Measurements from ENCODE around the gene RPAP2. TPM values are rescaled to one million over a fixed set of nuclear protein-coding genes. Genes with fewer than 3 reads are reported as not detected.

Gene RPAP2
- total and polyA plus RNA-seq, 7 experiments from 2014 or later = 21.3 to 50.7 (median 29.6) TPM

DNA sequence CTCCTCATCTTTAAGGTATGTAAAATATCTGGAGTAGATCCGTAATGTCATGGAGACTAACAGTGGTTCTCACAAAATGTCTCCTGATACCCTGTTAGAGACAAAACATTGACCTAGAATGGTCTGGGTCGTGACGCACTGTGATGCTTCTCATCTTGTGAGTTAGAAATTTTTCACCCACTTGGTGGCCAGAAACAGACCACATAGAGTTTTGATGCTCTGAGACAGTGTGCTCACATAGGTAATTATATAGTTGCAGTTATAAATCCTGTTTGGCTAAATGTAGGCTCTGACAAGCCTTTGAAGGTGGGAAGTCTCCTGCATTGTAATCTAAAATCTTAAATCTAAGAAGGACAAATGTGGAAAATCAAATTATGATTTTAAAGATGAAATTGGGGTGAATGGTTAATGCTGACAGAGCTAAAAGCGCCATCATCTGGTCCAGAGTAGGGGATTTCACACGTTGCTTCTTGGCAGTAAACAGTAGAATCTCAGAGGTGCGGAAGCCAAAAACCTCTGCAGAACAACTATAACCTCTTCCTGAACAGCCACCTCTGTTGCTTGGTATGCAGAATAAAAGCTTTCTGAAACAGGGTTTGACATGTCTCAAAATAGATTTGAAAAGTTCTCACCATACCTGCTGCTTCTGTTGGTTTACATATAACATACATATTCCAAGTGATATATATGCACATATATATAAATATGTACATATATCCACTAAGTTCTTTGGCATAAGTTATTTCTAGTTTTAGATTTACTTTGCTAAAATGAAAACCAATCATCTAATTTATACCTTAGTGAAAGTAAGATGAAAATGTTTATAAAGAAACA, 17.1 kb downstream of the RPAP2 start:
- POLR2A ChIA-PET = interaction anchor here (0.9 to 1.3 kb wide), 4 partner anchors 10 to 269 kb away, joined by 3 to 6 read pairs (median 4); no protein-coding TSS in a partner anchor
- CTCF ChIA-PET = interaction anchor here (0.5 to 1.9 kb wide), 6 partner anchors 17 to 721 kb away, joined by 3 to 5 read pairs (median 3); partner anchors contain the start of genes GLMN and RPAP2
- Mint-ChIP-seq H3K4me1 (peaks cover 39 to 75% (median 71%) of the 10 kb centered on the region in 7 donors), H3K36me3 (peaks cover 0 to 43% (median 5%) of the 10 kb centered on the region in 5 donors), H3K4me3 (peak overlapping the region; percentile 10 to 71 (median 56)), H3K27ac (peak overlapping the region; percentile 74 to 96 (median 89)), H3K9me3 (peaks cover 0 to 6% (median 0%) of the 10 kb centered on the region in 11 donors), H3K27me3 (no peaks in the 10 kb centered on the region)
- Histone ChIP-seq H3K27me3 (ENCODE audit: control insufficient read depth in 2 of 2, insufficient read depth in 2 of 2, low read length in 2 of 2) (no peaks in the 10 kb centered on the region), H3K9me3 (ENCODE audit: control insufficient read depth in 2 of 3, low read length in 3 of 3) (no peaks in the 10 kb centered on the region), H3K4me1 (ENCODE audit: control insufficient read depth in 2 of 2, insufficient read depth in 2 of 2, low read length in 2 of 2) (peaks cover 47 to 58% of the 10 kb centered on the region in 2 donors), H3K27ac (ENCODE audit: low read depth, low read length) (peak overlapping the region; percentile 46), H3K4me3 (ENCODE audit: low read length) (no peak overlapping the region), H3K36me3 (ENCODE audit: control insufficient read depth in 2 of 3, insufficient read depth in 3 of 3, low read length in 3 of 3) (no peaks in the 10 kb centered on the region)
- intact Hi-C loops (cut with micrococcal nuclease) = loop anchor here (1.0 to 10.0 kb wide), 10 partner anchors 8 to 649 kb away; partner anchors contain the start of genes DIPK1A (in 1 of the 2), GFI1 (in 1 of the 2), GLMN (in 1 of the 2) and RPL5 (in 1 of the 2)
- peak; percentile 93 for ATAC-seq
- peak in 8 of 9 donors; percentile 34 to 66 (median 50) for DNase-seq

DNA sequence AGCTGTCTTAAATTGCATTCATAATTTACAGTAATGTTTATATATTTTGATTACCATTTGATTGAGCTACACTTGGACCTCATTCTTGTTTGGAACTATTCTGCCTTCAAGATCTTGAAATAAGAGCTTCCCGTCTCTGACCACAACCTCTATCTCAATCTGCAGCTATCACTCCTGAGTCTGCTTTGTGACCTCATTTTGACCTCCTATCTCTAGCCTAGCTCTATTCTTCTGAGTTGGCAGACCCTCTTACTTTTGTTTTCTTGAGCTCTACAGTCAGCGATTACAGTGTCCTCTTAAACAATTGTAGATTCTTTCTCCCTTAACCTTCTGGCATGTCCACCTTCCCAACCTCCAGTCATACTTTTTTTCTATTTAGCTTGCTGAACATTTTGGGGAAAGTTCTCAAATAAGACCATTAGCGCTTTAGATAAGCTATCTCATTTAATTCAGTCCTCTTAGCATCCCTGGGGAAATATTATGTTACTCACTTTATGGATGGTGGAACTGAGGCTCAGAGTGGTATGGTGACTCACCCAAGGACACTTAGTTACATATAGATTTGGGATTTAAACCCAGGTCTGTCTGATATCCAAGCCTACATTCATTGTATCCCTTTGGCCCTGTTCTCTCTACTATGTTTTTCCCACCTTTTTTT, 19.1 kb downstream of the RPAP2 start:
- intact Hi-C loops (cut with micrococcal nuclease) = loop anchor here (2.0 to 10.0 kb wide), 4 partner anchors 49 to 647 kb away; partner anchors contain the start of genes DIPK1A (in 1 of the 2) and RPL5 (in 1 of the 2)
- ATAC-seq (peak; percentile 46), DNase-seq (peak in 3 of 9 donors; percentile 7 to 27 (median 8))
- ChIA-PET POLR2A (interaction anchor here (0.7 to 2.4 kb wide), 6 partner anchors 7 to 651 kb away, joined by 3 to 14 read pairs (median 4); partner anchors contain the start of genes GLMN and RPAP2), CTCF (interaction anchor here (0.6 to 2.4 kb wide), 5 partner anchors 8 to 286 kb away, joined by 3 to 8 read pairs (median 3); no protein-coding TSS in a partner anchor)
- Histone ChIP-seq H3K27me3 (ENCODE audit: control insufficient read depth in 2 of 2, insufficient read depth in 2 of 2, low read length in 2 of 2) (no peaks in the 10 kb centered on the region), H3K36me3 (ENCODE audit: control insufficient read depth in 2 of 3, insufficient read depth in 3 of 3, low read length in 3 of 3) (no peaks in the 10 kb centered on the region), H3K4me1 (ENCODE audit: control insufficient read depth in 2 of 2, insufficient read depth in 2 of 2, low read length in 2 of 2) (peaks cover 40 to 55% of the 10 kb centered on the region in 2 donors), H3K4me3 (ENCODE audit: low read length) (no peak overlapping the region), H3K9me3 (ENCODE audit: control insufficient read depth in 2 of 3, low read length in 3 of 3) (no peaks in the 10 kb centered on the region), H3K27ac (ENCODE audit: low read depth, low read length) (no peak overlapping the region)
- Mint-ChIP-seq H3K9me3 (peaks cover 0 to 6% (median 0%) of the 10 kb centered on the region in 11 donors), H3K36me3 (peaks cover 0 to 37% (median 8%) of the 10 kb centered on the region in 5 donors), H3K4me3 (peak overlapping the region; percentile 16 to 83 (median 65)), H3K27ac (peak overlapping the region; percentile 61 to 96 (median 78)), H3K4me1 (peaks cover 35 to 64% (median 62%) of the 10 kb centered on the region in 7 donors), H3K27me3 (no peaks in the 10 kb centered on the region)

DNA sequence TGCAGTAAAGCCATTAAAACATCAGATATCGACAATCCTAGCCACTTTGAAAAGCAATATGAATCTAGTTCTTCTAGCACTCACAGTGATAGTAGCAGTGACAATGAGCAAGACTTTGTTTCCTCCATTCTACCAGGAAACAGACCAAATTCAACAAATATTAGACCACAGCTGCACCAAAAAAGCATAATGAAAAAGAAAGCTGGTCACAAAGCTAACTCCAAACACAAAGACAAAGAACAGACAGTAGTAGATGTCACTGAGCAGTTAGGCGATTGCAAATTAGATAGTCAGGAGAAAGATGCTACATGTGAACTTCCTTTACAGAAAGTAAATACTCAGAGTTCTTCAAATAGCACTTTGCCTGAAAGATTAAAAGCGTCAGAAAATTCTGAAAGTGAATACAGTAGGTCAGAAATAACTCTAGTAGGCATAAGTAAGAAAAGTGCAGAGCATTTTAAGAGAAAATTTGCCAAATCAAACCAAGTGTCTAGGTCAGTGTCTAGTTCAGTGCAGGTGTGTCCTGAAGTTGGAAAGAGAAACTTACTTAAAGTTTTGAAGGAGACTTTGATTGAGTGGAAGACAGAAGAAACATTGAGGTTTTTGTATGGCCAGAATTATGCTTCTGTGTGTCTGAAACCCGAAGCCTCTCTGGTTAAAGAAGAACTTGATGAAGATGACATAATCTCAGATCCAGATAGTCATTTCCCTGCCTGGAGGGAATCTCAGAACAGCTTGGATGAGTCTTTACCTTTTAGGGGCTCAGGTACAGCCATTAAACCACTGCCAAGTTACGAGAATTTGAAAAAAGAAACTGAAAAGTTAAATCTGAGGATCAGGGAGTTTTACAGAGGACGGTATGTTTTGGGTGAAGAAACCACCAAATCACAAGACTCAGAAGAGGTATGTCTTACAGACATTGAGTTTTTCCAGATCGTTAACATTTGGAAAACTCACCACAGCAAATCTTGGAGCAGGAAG, 24.9 kb downstream of the RPAP2 start:
- intact Hi-C loops (cut with micrococcal nuclease) = loop anchor here in 1 of 2 donors (1.0 kb wide), 1 partner anchor 7 kb away; no protein-coding TSS in a partner anchor
- ChIA-PET POLR2A (no interaction called here), CTCF (interaction anchor here (0.6 kb wide), 2 partner anchors 32 to 203 kb away, joined by 3 read pairs; no protein-coding TSS in a partner anchor)
- Histone ChIP-seq H3K36me3 (ENCODE audit: control insufficient read depth in 2 of 3, insufficient read depth in 3 of 3, low read length in 3 of 3) (peaks cover 0 to 22% (median 4%) of the 10 kb centered on the region in 3 experiments), H3K27me3 (ENCODE audit: control insufficient read depth in 2 of 2, insufficient read depth in 2 of 2, low read length in 2 of 2) (no peaks in the 10 kb centered on the region), H3K9me3 (ENCODE audit: control insufficient read depth in 2 of 3, low read length in 3 of 3) (peaks cover 0 to 11% (median 0%) of the 10 kb centered on the region in 3 experiments), H3K4me1 (ENCODE audit: control insufficient read depth in 2 of 2, insufficient read depth in 2 of 2, low read length in 2 of 2) (peaks cover 5 to 7% of the 10 kb centered on the region in 2 donors), H3K27ac (ENCODE audit: low read depth, low read length) (no peak overlapping the region), H3K4me3 (ENCODE audit: low read length) (no peak overlapping the region)
- Mint-ChIP-seq H3K36me3 (peaks cover 15 to 69% (median 60%) of the 10 kb centered on the region in 5 donors), H3K4me3 (peak overlapping the region in 1 of 10 donors; percentile 77), H3K27me3 (no peaks in the 10 kb centered on the region), H3K4me1 (peaks cover 8 to 42% (median 10%) of the 10 kb centered on the region in 7 donors), H3K27ac (peak overlapping the region in 6 of 9 donors; percentile 36 to 94 (median 63)), H3K9me3 (peaks cover 3 to 32% (median 17%) of the 10 kb centered on the region in 11 donors)
- DNase-seq = no peak
- ATAC-seq = no peak

DNA sequence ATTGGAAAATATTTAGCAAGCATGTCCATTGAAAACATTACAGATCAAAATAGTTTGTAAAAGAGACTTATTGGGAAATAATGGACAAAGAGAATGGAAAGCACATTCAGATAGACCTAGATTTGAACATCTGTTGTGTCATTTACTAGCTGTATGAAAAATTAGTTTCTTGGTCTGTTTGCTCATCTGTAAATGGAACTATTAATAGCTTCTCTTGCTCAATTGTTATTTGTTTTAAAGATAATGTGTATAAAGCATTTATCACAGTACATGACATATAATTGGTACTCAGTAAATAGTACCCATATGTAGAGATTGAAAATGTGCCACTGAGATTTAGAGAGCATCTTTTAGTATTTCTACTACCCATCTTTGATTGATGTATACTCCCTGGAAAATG, 25.9 kb downstream of the RPAP2 start:
- H3K27me3 Mint-ChIP-seq = no peaks in the 10 kb centered on the region
- H3K9me3 ChIP-seq (ENCODE audit: control insufficient read depth in 2 of 3, low read length in 3 of 3) = peaks cover 0 to 11% (median 0%) of the 10 kb centered on the region in 3 experiments
- H3K27me3 ChIP-seq (ENCODE audit: control insufficient read depth in 2 of 2, insufficient read depth in 2 of 2, low read length in 2 of 2) = no peaks in the 10 kb centered on the region
- peaks cover 0 to 25% (median 4%) of the 10 kb centered on the region in 3 experiments for H3K36me3 ChIP-seq (ENCODE audit: control insufficient read depth in 2 of 3, insufficient read depth in 3 of 3, low read length in 3 of 3)
- H3K36me3 Mint-ChIP-seq = peaks cover 18 to 75% (median 69%) of the 10 kb centered on the region in 5 donors
- ATAC-seq (no peak), DNase-seq (no peak)
- H3K27ac Mint-ChIP-seq = peak overlapping the region in 3 of 9 donors; percentile 37 to 94 (median 44)
- H3K4me3 ChIP-seq (ENCODE audit: low read length) = no peak overlapping the region
- no peaks in the 10 kb centered on the region for H3K4me1 ChIP-seq (ENCODE audit: control insufficient read depth in 2 of 2, insufficient read depth in 2 of 2, low read length in 2 of 2)
- peaks cover 6 to 35% (median 18%) of the 10 kb centered on the region in 11 donors for H3K9me3 Mint-ChIP-seq
- intact Hi-C loops (cut with micrococcal nuclease) = loop anchor here in 1 of 2 donors (1.0 kb wide), 1 partner anchor 8 kb away; no protein-coding TSS in a partner anchor
- peak overlapping the region in 1 of 10 donors; percentile 77 for H3K4me3 Mint-ChIP-seq
- CTCF ChIA-PET = interaction anchor here (0.6 kb wide), 1 partner anchor 534 kb away, joined by 3 read pairs; no protein-coding TSS in a partner anchor
- peaks cover 0 to 33% (median 4%) of the 10 kb centered on the region in 7 donors for H3K4me1 Mint-ChIP-seq
- no peak overlapping the region for H3K27ac ChIP-seq (ENCODE audit: low read depth, low read length)
- POLR2A ChIA-PET = no interaction called here

DNA sequence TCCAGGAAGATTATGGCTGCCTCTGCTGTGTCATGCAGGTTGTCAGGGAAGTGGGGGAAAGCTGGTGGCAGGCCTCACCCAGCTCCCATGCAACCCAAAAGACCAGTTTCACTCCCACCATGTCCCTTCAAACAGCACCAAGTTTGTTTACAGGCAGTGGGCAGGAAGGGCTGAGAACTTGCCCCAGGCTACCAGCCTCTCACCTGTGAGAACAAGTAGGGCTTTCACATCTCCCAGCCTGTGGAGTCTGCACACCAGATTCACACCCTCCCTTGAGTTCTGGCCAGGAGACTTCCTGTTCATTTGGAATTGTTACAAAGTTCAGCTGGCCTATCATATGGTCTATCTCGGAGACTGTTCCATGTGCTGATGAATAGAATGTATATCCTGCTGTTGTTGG, 27.8 kb downstream of the RPAP2 start:
- Mint-ChIP-seq H3K9me3 (peaks cover 6 to 35% (median 18%) of the 10 kb centered on the region in 11 donors), H3K36me3 (peaks cover 18 to 81% (median 76%) of the 10 kb centered on the region in 5 donors), H3K27me3 (no peaks in the 10 kb centered on the region), H3K4me3 (no peak overlapping the region), H3K27ac (peak overlapping the region in 1 of 9 donors; percentile 19), H3K4me1 (peaks cover 8 to 33% (median 12%) of the 10 kb centered on the region in 7 donors)
- no peak for ATAC-seq
- Histone ChIP-seq H3K27me3 (ENCODE audit: control insufficient read depth in 2 of 2, insufficient read depth in 2 of 2, low read length in 2 of 2) (no peaks in the 10 kb centered on the region), H3K36me3 (ENCODE audit: control insufficient read depth in 2 of 3, insufficient read depth in 3 of 3, low read length in 3 of 3) (peaks cover 0 to 25% (median 4%) of the 10 kb centered on the region in 3 experiments), H3K4me1 (ENCODE audit: control insufficient read depth in 2 of 2, insufficient read depth in 2 of 2, low read length in 2 of 2) (no peaks in the 10 kb centered on the region), H3K4me3 (ENCODE audit: low read length) (no peak overlapping the region), H3K27ac (ENCODE audit: low read depth, low read length) (no peak overlapping the region), H3K9me3 (ENCODE audit: control insufficient read depth in 2 of 3, low read length in 3 of 3) (peaks cover 0 to 11% (median 0%) of the 10 kb centered on the region in 3 experiments)
- DNase-seq = no peak
- intact Hi-C loops (cut with micrococcal nuclease) = no loop called here
- ChIA-PET POLR2A (no interaction called here), CTCF (interaction anchor here (1.0 kb wide), 1 partner anchor 9 kb away, joined by 3 read pairs; no protein-coding TSS in a partner anchor)
